Hepatocyte (in vitro differentiated cells): ENCODE results near the gene AUTS2. TPM values are rescaled to one million over a fixed set of nuclear protein-coding genes. Genes with fewer than 3 reads are reported as not detected.

ENCODE experiments used
- DNase-seq: peaks from one replicate; pipeline ENCODE4 v3.0.0-alpha.2; 2016; ENCODE audit warnings: low spot score
- H2AFZ ChIP-seq: fragments of 200-600 bp; sonication (generic); 2 replicates; pipeline ENCODE4 v1.6.0; 2016; ENCODE audit warnings: antibody characterized with exemption, mild to moderate bottlenecking
- H3K27ac ChIP-seq: fragments of 200-600 bp; sonication (generic); 2 replicates; pipeline ENCODE4 v1.5.1; 2016; ENCODE audit warnings: mild to moderate bottlenecking
- H3K27me3 ChIP-seq: fragments of 200-600 bp; sonication (generic); 2 replicates; pipeline ENCODE4 v1.6.1; 2016
- H3K36me3 ChIP-seq: fragments of 200-600 bp; sonication (generic); replicated peaks from 2 replicates; pipeline ENCODE4 v1.5.1; 2016; ENCODE audit warnings: low read depth; ENCODE audit not compliant: insufficient read depth
- H3K4me1 ChIP-seq: fragments of 200-600 bp; sonication (generic); 2 replicates; pipeline ENCODE4 v1.5.1; 2016; ENCODE audit warnings: mild to moderate bottlenecking, moderate library complexity; ENCODE audit not compliant: insufficient read depth
- H3K4me2 ChIP-seq: fragments of 200-600 bp; sonication (generic); 2 replicates; pipeline ENCODE4 v1.6.0; 2016
- H3K4me3 ChIP-seq: fragments of 200-600 bp; sonication (generic); 2 replicates; pipeline ENCODE4 v1.5.1; 2016; ENCODE audit warnings: mild to moderate bottlenecking
- H3K79me2 ChIP-seq: fragments of 200-600 bp; sonication (generic); 2 replicates; pipeline ENCODE4 v1.6.0; 2017; ENCODE audit warnings: mild to moderate bottlenecking
- H3K9me2 ChIP-seq: fragments of 200-600 bp; sonication (generic); replicated peaks from 2 replicates; pipeline ENCODE4 v1.6.0; 2017; ENCODE audit warnings: mild to moderate bottlenecking; ENCODE audit not compliant: insufficient read depth
- H3K9me3 ChIP-seq: fragments of 200-600 bp; sonication (generic); 2 replicates; pipeline ENCODE4 v1.5.1; 2016; ENCODE audit warnings: low read depth, mild to moderate bottlenecking
- H4K20me1 ChIP-seq: fragments of 200-600 bp; sonication (generic); 2 replicates; pipeline ENCODE4 v1.6.0; 2016; ENCODE audit warnings: mild to moderate bottlenecking; ENCODE audit not compliant: insufficient read depth, poor library complexity, severe bottlenecking
- EZH2 ChIP-seq: fragments of 200-600 bp; sonication (generic); IDR thresholded peaks from 2 replicates; pipeline ENCODE4 v1.6.1; 2016; ENCODE audit warnings: antibody characterized with exemption, mild to moderate bottlenecking, borderline replicate concordance
- EZH2phosphoT487 ChIP-seq: fragments of 200-600 bp; sonication (generic); IDR thresholded peaks from one replicate; pipeline ENCODE4 v1.6.1; 2018; ENCODE audit warnings: antibody characterized with exemption, mild to moderate bottlenecking, low read depth, moderate library complexity; ENCODE audit not compliant: unreplicated experiment, severe bottlenecking
- WGBS: methylation state at CpG from one replicate; pipeline ENCODE4 v1.1.6; 2016; ENCODE audit warnings: low lambda C conversion rate; ENCODE audit errors: missing lambda C conversion rate; 5-methylcytosine and 5-hydroxymethylcytosine counted together
- polyA plus RNA-seq: library from polyadenylated mRNA; unstranded; fragments of >200 nt; fragmentation: Nextera tagmentation; extraction: Ambion mirVana; gene quantifications from 2 replicates; pipeline ENCODE4 v1.2.1, GENCODE V29; 2016
- total RNA-seq: library from RNA; depleted of rRNA; stranded (reverse); fragments of >200 nt; gene quantifications from 2 replicates; pipeline ENCODE4 v1.2.3, GENCODE V29; 2014
- TF ChIP-seq, protein P1 (sequence below): fragments of 200-600 bp; sonication (generic); IDR thresholded peaks from 2 replicates; pipeline ENCODE4 v1.5.1; 2016; ENCODE audit warnings: antibody characterized with exemption, mild to moderate bottlenecking; ENCODE audit not compliant: poor library complexity

The AUTS2 gene
- total and polyA plus RNA-seq, 2 experiments from 2014 or later = 34.4 to 40.9 TPM

DNA sequence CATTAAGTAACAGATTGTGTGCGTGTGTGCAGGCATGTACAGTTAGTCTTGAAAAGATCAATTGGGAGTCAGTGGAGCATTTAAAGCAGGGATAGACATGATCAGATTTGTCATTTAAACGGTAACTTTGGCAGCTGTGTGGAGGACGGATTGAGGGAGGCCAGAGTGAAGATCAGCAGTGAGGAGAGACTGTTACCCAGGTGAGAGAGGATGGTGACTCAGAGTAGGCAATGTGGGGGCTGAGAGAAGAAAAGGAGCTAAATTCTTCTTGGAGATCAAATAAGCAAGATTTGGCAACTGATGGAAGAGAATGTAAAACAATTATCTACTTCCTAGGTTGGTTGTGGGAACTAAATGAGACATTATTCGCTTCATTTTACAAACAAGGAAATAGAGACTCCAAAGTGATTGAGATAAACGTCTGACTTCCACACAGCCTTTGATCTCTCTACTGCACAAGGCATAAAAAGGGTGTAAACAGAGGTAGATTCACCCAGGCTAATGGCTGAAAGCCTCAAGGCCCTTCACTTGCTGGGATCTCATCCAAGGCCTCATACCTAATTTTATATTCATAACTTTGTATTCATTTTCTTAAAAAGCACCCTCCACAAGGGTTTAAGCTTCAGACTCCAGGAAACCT is 868.6 kb downstream of the AUTS2 start:
- H3K9me3 ChIP-seq = no peaks in the 10 kb centered on the region
- no peaks in the 10 kb centered on the region for H3K27me3 ChIP-seq
- TF ChIP-seq EZH2 (no peak), EZH2phosphoT487 (no peak)
- TF ChIP-seq, protein P1, sequence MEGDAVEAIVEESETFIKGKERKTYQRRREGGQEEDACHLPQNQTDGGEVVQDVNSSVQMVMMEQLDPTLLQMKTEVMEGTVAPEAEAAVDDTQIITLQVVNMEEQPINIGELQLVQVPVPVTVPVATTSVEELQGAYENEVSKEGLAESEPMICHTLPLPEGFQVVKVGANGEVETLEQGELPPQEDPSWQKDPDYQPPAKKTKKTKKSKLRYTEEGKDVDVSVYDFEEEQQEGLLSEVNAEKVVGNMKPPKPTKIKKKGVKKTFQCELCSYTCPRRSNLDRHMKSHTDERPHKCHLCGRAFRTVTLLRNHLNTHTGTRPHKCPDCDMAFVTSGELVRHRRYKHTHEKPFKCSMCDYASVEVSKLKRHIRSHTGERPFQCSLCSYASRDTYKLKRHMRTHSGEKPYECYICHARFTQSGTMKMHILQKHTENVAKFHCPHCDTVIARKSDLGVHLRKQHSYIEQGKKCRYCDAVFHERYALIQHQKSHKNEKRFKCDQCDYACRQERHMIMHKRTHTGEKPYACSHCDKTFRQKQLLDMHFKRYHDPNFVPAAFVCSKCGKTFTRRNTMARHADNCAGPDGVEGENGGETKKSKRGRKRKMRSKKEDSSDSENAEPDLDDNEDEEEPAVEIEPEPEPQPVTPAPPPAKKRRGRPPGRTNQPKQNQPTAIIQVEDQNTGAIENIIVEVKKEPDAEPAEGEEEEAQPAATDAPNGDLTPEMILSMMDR = no peak
- 67% methylated on average over 5 of the region's 5 CpGs for WGBS
- H3K36me3 ChIP-seq = no peaks in the 10 kb centered on the region
- H4K20me1 ChIP-seq = no peaks in the 10 kb centered on the region
- H3K4me2 ChIP-seq = no peak overlapping the region
- H3K9me2 ChIP-seq = no peaks in the 10 kb centered on the region
- no peak overlapping the region for H2AFZ ChIP-seq
- DNase-seq = no peak
- H3K79me2 ChIP-seq = no peaks in the 10 kb centered on the region
- no peak overlapping the region for H3K4me3 ChIP-seq
- peaks cover 13% of the 10 kb centered on the region for H3K4me1 ChIP-seq
- H3K27ac ChIP-seq = no peak overlapping the region

- Histone ChIP-seq H3K9me2 (no peaks in the 10 kb centered on the region), H3K79me2 (no peaks in the 10 kb centered on the region)
- WGBS = 66% methylated on average over 10 of the region's 10 CpGs
These were observed 872.5 kb downstream of the AUTS2 start for GRCh38 chr7:70470746-70471145.

DNA sequence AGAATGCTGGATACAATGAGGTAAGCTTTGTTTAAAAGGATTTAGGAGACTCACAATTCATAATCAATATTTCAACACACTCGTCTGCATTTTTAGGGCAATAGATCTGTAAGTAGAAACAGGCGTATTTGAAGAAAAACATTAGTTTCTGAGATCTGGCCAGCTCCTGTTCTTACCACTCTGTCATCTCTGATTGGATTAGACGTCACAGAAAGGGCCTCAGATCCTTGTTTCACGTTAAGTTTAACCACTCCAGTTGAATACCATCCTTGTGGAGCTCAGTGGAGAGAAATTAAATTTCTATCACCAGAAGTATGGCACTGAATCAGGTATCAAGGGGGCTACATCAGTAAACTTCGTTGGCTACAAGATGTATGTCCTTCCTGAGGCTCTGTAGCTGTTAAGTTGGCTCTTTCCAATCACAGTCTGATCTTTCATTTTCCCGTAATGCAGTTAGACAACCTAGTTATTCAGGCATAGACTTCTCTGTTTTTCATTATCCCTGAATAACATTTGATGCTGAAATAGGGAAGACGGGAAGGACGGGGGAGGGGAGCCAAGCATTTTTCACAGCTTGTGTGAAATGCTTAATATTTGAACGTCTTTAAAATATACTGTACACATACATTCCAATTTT is 874.4 kb downstream of the AUTS2 start:
- Histone ChIP-seq H4K20me1 (no peaks in the 10 kb centered on the region), H3K4me3 (no peak overlapping the region), H3K79me2 (no peaks in the 10 kb centered on the region), H3K4me1 (peaks cover 15% of the 10 kb centered on the region), H3K9me2 (no peaks in the 10 kb centered on the region), H3K4me2 (peak overlapping the region; percentile 28), H2AFZ (no peak overlapping the region), H3K9me3 (no peaks in the 10 kb centered on the region), H3K27me3 (no peaks in the 10 kb centered on the region), H3K27ac (peak overlapping the region; percentile 42), H3K36me3 (no peaks in the 10 kb centered on the region)
- TF ChIP-seq, protein P1 = no peak
- no peak for TF ChIP-seq EZH2phosphoT487
- TF ChIP-seq EZH2 = no peak
- DNase-seq = no peak
- WGBS = 60% methylated on average over 9 of the region's 9 CpGs

More at GRCh38 chr7:70470746-70471145, 872.5 kb downstream of the AUTS2 start:
- H3K27ac ChIP-seq = no peak overlapping the region
- TF ChIP-seq EZH2 (no peak), EZH2phosphoT487 (no peak)
- TF ChIP-seq, protein P1 = no peak
- no peaks in the 10 kb centered on the region for H4K20me1 ChIP-seq
- peaks cover 10% of the 10 kb centered on the region for H3K4me1 ChIP-seq
- no peaks in the 10 kb centered on the region for H3K9me3 ChIP-seq
- no peak for DNase-seq
- no peak overlapping the region for H3K4me2 ChIP-seq
- H3K27me3 ChIP-seq = no peaks in the 10 kb centered on the region
- H3K36me3 ChIP-seq = no peaks in the 10 kb centered on the region
- H2AFZ ChIP-seq = no peak overlapping the region
- H3K4me3 ChIP-seq = no peak overlapping the region
